Stimulated activated CD4-positive, alpha-beta T cell treated with anti-CD3 and anti-CD28 coated beads, Interleukin-4, amount 100 ng/mL, for 48 hours (primary cell): ENCODE data around the gene OVOL1.
A peak's percentile ranks its signal among the peaks of the same experiment; 100 is the strongest.
"Not testable (repeated sequence)": the region's sequence is repeated elsewhere in the genome, so short reads cannot be mapped to it uniquely, and the experiment has no call there.

Source experiments
- DNase-seq, 2 donors: peaks; one replicate each; pipeline ENCODE4 v3.0.0-alpha.2; 2020; ENCODE audit warnings: low read depth in 2 of 2

OVOL1 gene

GRCh38 chr11:65814986-65815565 lies 28.2 kb downstream of the OVOL1 start:
- no peak for DNase-seq

GRCh38 chr11:65816696-65817095 lies 29.8 kb downstream of the OVOL1 start:
- no peak for DNase-seq

- DNase-seq, result no peak
Observed at GRCh38 chr11:65817312-65817834, 30.5 kb downstream of the OVOL1 start.

GRCh38 chr11:65817835-65818680 lies 31.2 kb downstream of the OVOL1 start:
- DNase-seq, result peak; percentile 93 to 99

GRCh38 chr11:65821107-65821506 lies 34.2 kb downstream of the OVOL1 start:
- DNase-seq, result no peak

GRCh38 chr11:65822776-65823528 lies 36.1 kb downstream of the OVOL1 start:
- no peak for DNase-seq

GRCh38 chr11:65826984-65827735 lies 40.3 kb downstream of the OVOL1 start:
- DNase-seq, result no peak

- DNase-seq, result no peak
Observed at GRCh38 chr11:65829459-65829858, 42.6 kb downstream of the OVOL1 start.

- DNase-seq, result not testable (repeated sequence)
Observed at GRCh38 chr11:65832231-65832630, 45.4 kb downstream of the OVOL1 start.

GRCh38 chr11:65833297-65834030 lies 46.6 kb downstream of the OVOL1 start, which contains the start of gene SNX32:
Gene SNX32 (plus strand): TSS chr11:65833963. CDS start chr11:65834066, 103 bp downstream.
- peak; percentile 93 to 94 for DNase-seq

- no peak for DNase-seq
Observed at GRCh38 chr11:65834202-65834601, 47.3 kb downstream of the OVOL1 start.

GRCh38 chr11:65842144-65842543 lies 55.3 kb downstream of the OVOL1 start:
- no peak for DNase-seq

GRCh38 chr11:65843811-65844210 lies 56.9 kb downstream of the OVOL1 start:
- no peak for DNase-seq

- no peak for DNase-seq
Observed at GRCh38 chr11:65844231-65844872, 57.5 kb downstream of the OVOL1 start.
